Measurements from ENCODE around the gene YEATS2. TPM values are rescaled to one million over a fixed set of nuclear protein-coding genes. Genes with fewer than 3 reads are reported as not detected.
A peak's percentile ranks its signal among the peaks of the same experiment; 100 is the strongest.

Gene YEATS2
- polyA plus RNA-seq (2013), result 16.8 and 18.4 TPM in 2 replicates

GRCh38 chr3:183697610-183698317, at the start of gene YEATS2:
TSS of gene YEATS2 (plus strand) at chr3:183697797. CDS start at chr3:183715163, 17,366 bp downstream.
- peak within 1 kb of the TSS; percentile 100 for H3K18ac ChIP-seq (ENCODE audit: low read length)
- peak within 1 kb of the TSS; percentile 98 for H2BK5ac ChIP-seq (ENCODE audit: low read depth, low read length, poor library complexity)
- H2BK120ac ChIP-seq (ENCODE audit: insufficient read depth, low read length, poor library complexity), result peak within 1 kb of the TSS; percentile 99
- H4K91ac ChIP-seq (ENCODE audit: low read depth, low read length), result peak within 1 kb of the TSS; percentile 99
- H3K4me3 ChIP-seq (ENCODE audit: low read depth, low read length), result peak within 1 kb of the TSS; percentile 98
- peak within 1 kb of the TSS; percentile 99 for H4K12ac ChIP-seq (ENCODE audit: low read depth, low read length)
- H3K27me3 ChIP-seq (ENCODE audit: insufficient read depth, low read length), result no peaks in the 10 kb centered on the region
- H3K9me3 ChIP-seq (ENCODE audit: insufficient read depth, low read depth, low read length), result no peaks in the 10 kb centered on the region
- peak within 1 kb of the TSS; percentile 36 for H2BK12ac ChIP-seq (ENCODE audit: low read length)
- peak within 1 kb of the TSS; percentile 93 for H2AK5ac ChIP-seq (ENCODE audit: low read length)
- H2AFZ ChIP-seq (ENCODE audit: insufficient read depth, low read length, poor library complexity), result peak within 1 kb of the TSS; percentile 82
- peaks cover 15% of the 10 kb centered on the region for H3K79me2 ChIP-seq (ENCODE audit: control insufficient read depth, insufficient read depth, low read length, poor library complexity)
- H3K23ac ChIP-seq (ENCODE audit: low read length), result peak within 1 kb of the TSS; percentile 27
- H3K9ac ChIP-seq (ENCODE audit: low read length), result peak within 1 kb of the TSS; percentile 99
- peaks cover 10% of the 10 kb centered on the region for H3K79me1 ChIP-seq (ENCODE audit: low read length)
- no CpG with 5 or more reads among the region's 89 CpGs for WGBS (ENCODE audit: extremely low coverage, insufficient coverage, insufficient read length)
- H3K36me3 ChIP-seq (ENCODE audit: control insufficient read depth in 1 of 2, insufficient read depth in 2 of 2, low read length in 2 of 2), result peaks cover 0 to 3% of the 10 kb centered on the region in 2 experiments
- H3K14ac ChIP-seq (ENCODE audit: low read length), result peak within 1 kb of the TSS; percentile 98
- H4K8ac ChIP-seq (ENCODE audit: low read depth, low read length), result peak within 1 kb of the TSS; percentile 99
- peaks cover 6 to 19% of the 10 kb centered on the region in 2 experiments for H3K4me1 ChIP-seq (ENCODE audit: control insufficient read depth in 1 of 2, insufficient read depth in 2 of 2, low read length in 2 of 2)
- peak; percentile 18 to 69 for DNase-seq
- peak within 1 kb of the TSS; percentile 97 for H3K4me2 ChIP-seq (ENCODE audit: low read length)
- peak within 1 kb of the TSS; percentile 98 for H3K4ac ChIP-seq (ENCODE audit: low read depth, low read length)
- H3K27ac ChIP-seq (ENCODE audit: low read depth, low read length), result peak within 1 kb of the TSS; percentile 79

DNA sequence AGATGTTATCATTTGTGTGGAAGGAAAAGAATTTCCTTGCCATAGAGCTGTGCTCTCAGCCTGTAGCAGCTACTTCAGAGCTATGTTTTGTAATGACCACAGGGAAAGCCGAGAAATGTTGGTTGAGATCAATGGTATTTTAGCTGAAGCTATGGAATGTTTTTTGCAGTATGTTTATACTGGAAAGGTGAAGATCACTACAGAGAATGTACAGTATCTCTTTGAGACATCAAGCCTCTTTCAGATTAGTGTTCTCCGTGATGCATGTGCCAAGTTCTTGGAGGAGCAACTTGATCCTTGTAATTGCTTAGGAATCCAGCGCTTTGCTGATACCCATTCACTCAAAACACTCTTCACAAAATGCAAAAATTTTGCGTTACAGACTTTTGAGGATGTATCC, 47.0 kb upstream of the YEATS2 start:
- Histone ChIP-seq H3K18ac (ENCODE audit: low read length) (no peak overlapping the region), H3K27me3 (ENCODE audit: insufficient read depth, low read length) (no peaks in the 10 kb centered on the region), H3K4ac (ENCODE audit: low read depth, low read length) (no peak overlapping the region), H3K79me1 (ENCODE audit: low read length) (no peaks in the 10 kb centered on the region), H4K12ac (ENCODE audit: low read depth, low read length) (no peak overlapping the region), H2AK5ac (ENCODE audit: low read length) (no peak overlapping the region), H4K91ac (ENCODE audit: low read depth, low read length) (no peak overlapping the region), H3K4me3 (ENCODE audit: low read depth, low read length) (no peak overlapping the region), H3K79me2 (ENCODE audit: control insufficient read depth, insufficient read depth, low read length, poor library complexity) (no peaks in the 10 kb centered on the region), H2BK12ac (ENCODE audit: low read length) (no peak overlapping the region), H3K4me2 (ENCODE audit: low read length) (no peak overlapping the region), H2AFZ (ENCODE audit: insufficient read depth, low read length, poor library complexity) (no peak overlapping the region), H4K8ac (ENCODE audit: low read depth, low read length) (no peak overlapping the region), H3K23ac (ENCODE audit: low read length) (no peak overlapping the region), H3K9me3 (ENCODE audit: insufficient read depth, low read depth, low read length) (peaks cover 5% of the 10 kb centered on the region), H3K9ac (ENCODE audit: low read length) (no peak overlapping the region), H2BK5ac (ENCODE audit: low read depth, low read length, poor library complexity) (no peak overlapping the region), H3K14ac (ENCODE audit: low read length) (no peak overlapping the region), H3K36me3 (ENCODE audit: control insufficient read depth in 1 of 2, insufficient read depth in 2 of 2, low read length in 2 of 2) (peaks cover 7 to 13% of the 10 kb centered on the region in 2 experiments), H3K4me1 (ENCODE audit: control insufficient read depth in 1 of 2, insufficient read depth in 2 of 2, low read length in 2 of 2) (no peaks in the 10 kb centered on the region), H2BK120ac (ENCODE audit: insufficient read depth, low read length, poor library complexity) (no peak overlapping the region), H3K27ac (ENCODE audit: low read depth, low read length) (no peak overlapping the region)
- WGBS (ENCODE audit: extremely low coverage, insufficient coverage, insufficient read length), result no CpG with 5 or more reads among the region's 4 CpGs
- DNase-seq, result peak; percentile 76 to 96

GRCh38 chr3:183653209-183654064, 44.2 kb upstream of the YEATS2 start:
- Histone ChIP-seq H3K36me3 (ENCODE audit: control insufficient read depth in 1 of 2, insufficient read depth in 2 of 2, low read length in 2 of 2) (peaks cover 10 to 13% of the 10 kb centered on the region in 2 experiments), H3K4me3 (ENCODE audit: low read depth, low read length) (no peak overlapping the region), H2AFZ (ENCODE audit: insufficient read depth, low read length, poor library complexity) (no peak overlapping the region), H3K14ac (ENCODE audit: low read length) (no peak overlapping the region), H3K4me2 (ENCODE audit: low read length) (no peak overlapping the region), H4K91ac (ENCODE audit: low read depth, low read length) (no peak overlapping the region), H3K27ac (ENCODE audit: low read depth, low read length) (no peak overlapping the region), H3K23ac (ENCODE audit: low read length) (no peak overlapping the region), H4K12ac (ENCODE audit: low read depth, low read length) (no peak overlapping the region), H2BK12ac (ENCODE audit: low read length) (no peak overlapping the region), H3K79me1 (ENCODE audit: low read length) (no peaks in the 10 kb centered on the region), H3K18ac (ENCODE audit: low read length) (no peak overlapping the region), H2BK5ac (ENCODE audit: low read depth, low read length, poor library complexity) (no peak overlapping the region), H3K79me2 (ENCODE audit: control insufficient read depth, insufficient read depth, low read length, poor library complexity) (no peaks in the 10 kb centered on the region), H4K8ac (ENCODE audit: low read depth, low read length) (no peak overlapping the region), H3K9me3 (ENCODE audit: insufficient read depth, low read depth, low read length) (peaks cover 5% of the 10 kb centered on the region), H3K9ac (ENCODE audit: low read length) (no peak overlapping the region), H3K27me3 (ENCODE audit: insufficient read depth, low read length) (no peaks in the 10 kb centered on the region), H2BK120ac (ENCODE audit: insufficient read depth, low read length, poor library complexity) (no peak overlapping the region), H3K4ac (ENCODE audit: low read depth, low read length) (no peak overlapping the region), H2AK5ac (ENCODE audit: low read length) (no peak overlapping the region), H3K4me1 (ENCODE audit: control insufficient read depth in 1 of 2, insufficient read depth in 2 of 2, low read length in 2 of 2) (no peaks in the 10 kb centered on the region)
- no peak for DNase-seq
- no CpG with 5 or more reads among the region's 6 CpGs for WGBS (ENCODE audit: extremely low coverage, insufficient coverage, insufficient read length)

DNA sequence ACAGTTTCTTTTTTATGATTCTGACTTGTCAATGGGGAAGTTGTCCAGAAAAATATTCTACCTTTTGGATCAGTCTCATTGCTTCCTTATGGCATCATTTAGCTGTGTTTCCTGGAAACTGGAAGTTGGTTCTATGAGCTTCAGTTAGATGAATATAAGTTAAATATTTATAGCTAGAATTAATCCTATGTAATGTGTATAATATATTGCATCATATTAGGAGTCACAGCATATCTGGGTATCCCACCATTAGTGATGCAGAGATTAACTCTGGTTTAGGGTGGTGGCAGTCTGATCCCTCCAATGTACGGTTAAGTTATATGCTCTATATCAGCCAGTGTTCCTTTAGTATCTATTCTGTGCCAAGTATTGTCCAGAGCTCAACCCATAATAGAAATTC, 42.9 kb upstream of the YEATS2 start:
- Histone ChIP-seq H3K4me3 (ENCODE audit: low read depth, low read length) (no peak overlapping the region), H3K4me1 (ENCODE audit: control insufficient read depth in 1 of 2, insufficient read depth in 2 of 2, low read length in 2 of 2) (no peaks in the 10 kb centered on the region), H2AK5ac (ENCODE audit: low read length) (no peak overlapping the region), H3K36me3 (ENCODE audit: control insufficient read depth in 1 of 2, insufficient read depth in 2 of 2, low read length in 2 of 2) (peaks cover 12 to 13% of the 10 kb centered on the region in 2 experiments), H3K14ac (ENCODE audit: low read length) (no peak overlapping the region), H3K9me3 (ENCODE audit: insufficient read depth, low read depth, low read length) (peaks cover 5% of the 10 kb centered on the region), H4K91ac (ENCODE audit: low read depth, low read length) (no peak overlapping the region), H3K79me1 (ENCODE audit: low read length) (no peaks in the 10 kb centered on the region), H3K27me3 (ENCODE audit: insufficient read depth, low read length) (no peaks in the 10 kb centered on the region), H2BK5ac (ENCODE audit: low read depth, low read length, poor library complexity) (no peak overlapping the region), H3K23ac (ENCODE audit: low read length) (no peak overlapping the region), H4K12ac (ENCODE audit: low read depth, low read length) (no peak overlapping the region), H2BK12ac (ENCODE audit: low read length) (no peak overlapping the region), H3K4me2 (ENCODE audit: low read length) (no peak overlapping the region), H3K4ac (ENCODE audit: low read depth, low read length) (no peak overlapping the region), H2AFZ (ENCODE audit: insufficient read depth, low read length, poor library complexity) (no peak overlapping the region), H3K27ac (ENCODE audit: low read depth, low read length) (no peak overlapping the region), H2BK120ac (ENCODE audit: insufficient read depth, low read length, poor library complexity) (no peak overlapping the region), H3K18ac (ENCODE audit: low read length) (no peak overlapping the region), H3K79me2 (ENCODE audit: control insufficient read depth, insufficient read depth, low read length, poor library complexity) (no peaks in the 10 kb centered on the region), H4K8ac (ENCODE audit: low read depth, low read length) (no peak overlapping the region), H3K9ac (ENCODE audit: low read length) (no peak overlapping the region)
- WGBS (ENCODE audit: extremely low coverage, insufficient coverage, insufficient read length), result no CpG with 5 or more reads among the region's 1 CpG
- no peak for DNase-seq
